T-helper 1 cell treated with Interleukin-12 subunit alpha and Interleukin-12 subunit beta and Interleukin-4 antibody, amounts not matched to agents 30 μg/mL and 1 μg/mL, for 36 hours (primary cell): ENCODE measurements around the gene XYLT1.

ENCODE experiments used
- H3K27ac Mint-ChIP-seq: one replicate; pipeline ENCODE4 v1.8.0; 2021; ENCODE audit warnings: mild to moderate bottlenecking, mixed read lengths
- H3K27me3 Mint-ChIP-seq: one replicate; pipeline ENCODE4 v1.8.0; 2021; ENCODE audit warnings: low read depth, mixed read lengths
- H3K36me3 Mint-ChIP-seq: one replicate; pipeline ENCODE4 v1.8.0; 2021; ENCODE audit warnings: low read depth, mixed read lengths
- H3K4me1 Mint-ChIP-seq: one replicate; pipeline ENCODE4 v1.8.0; 2021; ENCODE audit warnings: low read depth, mixed read lengths
- H3K4me3 Mint-ChIP-seq: one replicate; pipeline ENCODE4 v1.8.0; 2021; ENCODE audit warnings: mild to moderate bottlenecking, moderate library complexity, mixed read lengths
- H3K9me3 Mint-ChIP-seq: one replicate; pipeline ENCODE4 v1.8.0; 2021; ENCODE audit warnings: mixed read lengths

XYLT1 gene

GRCh38 chr16:17152311-17152710 lies 318.4 kb downstream of the XYLT1 start:
- Mint-ChIP-seq H3K27me3 (no peaks in the 10 kb centered on the region), H3K27ac (no peak overlapping the region), H3K4me3 (no peak overlapping the region), H3K4me1 (peaks cover 1% of the 10 kb centered on the region), H3K36me3 (no peaks in the 10 kb centered on the region), H3K9me3 (no peaks in the 10 kb centered on the region)

GRCh38 chr16:17151335-17151734 lies 319.4 kb downstream of the XYLT1 start:
- H3K4me3 Mint-ChIP-seq: no peak overlapping the region
- H3K27ac Mint-ChIP-seq: no peak overlapping the region
- H3K36me3 Mint-ChIP-seq: no peaks in the 10 kb centered on the region
- peaks cover 1% of the 10 kb centered on the region for H3K4me1 Mint-ChIP-seq
- no peaks in the 10 kb centered on the region for H3K27me3 Mint-ChIP-seq
- no peaks in the 10 kb centered on the region for H3K9me3 Mint-ChIP-seq

GRCh38 chr16:17149904-17150483 lies 320.8 kb downstream of the XYLT1 start:
- Mint-ChIP-seq H3K36me3 (no peaks in the 10 kb centered on the region), H3K4me1 (no peaks in the 10 kb centered on the region), H3K27ac (no peak overlapping the region), H3K4me3 (no peak overlapping the region), H3K27me3 (no peaks in the 10 kb centered on the region), H3K9me3 (no peaks in the 10 kb centered on the region)

- H3K9me3 Mint-ChIP-seq: no peaks in the 10 kb centered on the region
- no peak overlapping the region for H3K4me3 Mint-ChIP-seq
- no peaks in the 10 kb centered on the region for H3K4me1 Mint-ChIP-seq
- H3K27me3 Mint-ChIP-seq: no peaks in the 10 kb centered on the region
- H3K36me3 Mint-ChIP-seq: no peaks in the 10 kb centered on the region
- H3K27ac Mint-ChIP-seq: no peak overlapping the region
Observed at GRCh38 chr16:17147942-17148341, 322.8 kb downstream of the XYLT1 start.

GRCh38 chr16:17145029-17145428 lies 325.7 kb downstream of the XYLT1 start:
- H3K27ac Mint-ChIP-seq: no peak overlapping the region
- no peaks in the 10 kb centered on the region for H3K9me3 Mint-ChIP-seq
- no peaks in the 10 kb centered on the region for H3K27me3 Mint-ChIP-seq

GRCh38 chr16:17144431-17144830 lies 326.3 kb downstream of the XYLT1 start:
- Mint-ChIP-seq H3K27me3 (no peaks in the 10 kb centered on the region), H3K4me1 (no peaks in the 10 kb centered on the region), H3K4me3 (no peak overlapping the region), H3K9me3 (no peaks in the 10 kb centered on the region), H3K36me3 (peaks cover 4% of the 10 kb centered on the region), H3K27ac (no peak overlapping the region)

More at GRCh38 chr16:17145029-17145428, 325.7 kb downstream of the XYLT1 start:
- Mint-ChIP-seq H3K4me1 (no peaks in the 10 kb centered on the region), H3K36me3 (no peaks in the 10 kb centered on the region), H3K4me3 (no peak overlapping the region)

GRCh38 chr16:17143546-17144419 lies 327.0 kb downstream of the XYLT1 start:
- Mint-ChIP-seq H3K4me1 (no peaks in the 10 kb centered on the region), H3K27ac (no peak overlapping the region), H3K9me3 (no peaks in the 10 kb centered on the region), H3K36me3 (peaks cover 8% of the 10 kb centered on the region), H3K4me3 (no peak overlapping the region), H3K27me3 (no peaks in the 10 kb centered on the region)

GRCh38 chr16:17138801-17139200 lies 332.0 kb downstream of the XYLT1 start:
- Mint-ChIP-seq H3K27me3 (no peaks in the 10 kb centered on the region), H3K36me3 (peaks cover 20% of the 10 kb centered on the region)

GRCh38 chr16:17135439-17135838 lies 335.3 kb downstream of the XYLT1 start:
- Mint-ChIP-seq H3K27ac (no peak overlapping the region), H3K4me3 (no peak overlapping the region), H3K9me3 (no peaks in the 10 kb centered on the region), H3K36me3 (peaks cover 34% of the 10 kb centered on the region), H3K4me1 (peaks cover 5% of the 10 kb centered on the region), H3K27me3 (no peaks in the 10 kb centered on the region)

More at GRCh38 chr16:17138801-17139200, 332.0 kb downstream of the XYLT1 start:
- Mint-ChIP-seq H3K27ac (no peak overlapping the region), H3K9me3 (no peaks in the 10 kb centered on the region), H3K4me3 (no peak overlapping the region), H3K4me1 (no peaks in the 10 kb centered on the region)

- peaks cover 37% of the 10 kb centered on the region for H3K36me3 Mint-ChIP-seq
- no peaks in the 10 kb centered on the region for H3K27me3 Mint-ChIP-seq
- no peak overlapping the region for H3K27ac Mint-ChIP-seq
- peaks cover 5% of the 10 kb centered on the region for H3K4me1 Mint-ChIP-seq
- H3K9me3 Mint-ChIP-seq: no peaks in the 10 kb centered on the region
- no peak overlapping the region for H3K4me3 Mint-ChIP-seq
Observed at GRCh38 chr16:17134586-17134985, 336.2 kb downstream of the XYLT1 start.

- H3K36me3 Mint-ChIP-seq: peaks cover 32% of the 10 kb centered on the region
- H3K4me1 Mint-ChIP-seq: peaks cover 5% of the 10 kb centered on the region
- H3K9me3 Mint-ChIP-seq: no peaks in the 10 kb centered on the region
- no peak overlapping the region for H3K27ac Mint-ChIP-seq
- H3K27me3 Mint-ChIP-seq: no peaks in the 10 kb centered on the region
- no peak overlapping the region for H3K4me3 Mint-ChIP-seq
Observed at GRCh38 chr16:17133851-17134250, 336.9 kb downstream of the XYLT1 start.

GRCh38 chr16:17131351-17131750 lies 339.4 kb downstream of the XYLT1 start:
- Mint-ChIP-seq H3K4me3 (no peak overlapping the region), H3K9me3 (no peaks in the 10 kb centered on the region), H3K27me3 (no peaks in the 10 kb centered on the region), H3K27ac (no peak overlapping the region), H3K4me1 (peaks cover 5% of the 10 kb centered on the region), H3K36me3 (peaks cover 45% of the 10 kb centered on the region)

GRCh38 chr16:17130733-17131132 lies 340.0 kb downstream of the XYLT1 start:
- Mint-ChIP-seq H3K27me3 (no peaks in the 10 kb centered on the region), H3K9me3 (no peaks in the 10 kb centered on the region), H3K27ac (no peak overlapping the region), H3K4me1 (peaks cover 5% of the 10 kb centered on the region), H3K36me3 (peaks cover 51% of the 10 kb centered on the region), H3K4me3 (no peak overlapping the region)

GRCh38 chr16:17129971-17130370 lies 340.8 kb downstream of the XYLT1 start:
- H3K27me3 Mint-ChIP-seq: no peaks in the 10 kb centered on the region
- no peak overlapping the region for H3K4me3 Mint-ChIP-seq
- H3K9me3 Mint-ChIP-seq: no peaks in the 10 kb centered on the region
- peaks cover 5% of the 10 kb centered on the region for H3K4me1 Mint-ChIP-seq
- peaks cover 58% of the 10 kb centered on the region for H3K36me3 Mint-ChIP-seq
- H3K27ac Mint-ChIP-seq: no peak overlapping the region

GRCh38 chr16:17128791-17129190 lies 342.0 kb downstream of the XYLT1 start:
- H3K36me3 Mint-ChIP-seq: peaks cover 66% of the 10 kb centered on the region
- H3K4me1 Mint-ChIP-seq: peaks cover 5% of the 10 kb centered on the region
- no peak overlapping the region for H3K27ac Mint-ChIP-seq
- no peaks in the 10 kb centered on the region for H3K9me3 Mint-ChIP-seq
- H3K4me3 Mint-ChIP-seq: no peak overlapping the region
- no peaks in the 10 kb centered on the region for H3K27me3 Mint-ChIP-seq
